CD4-positive, alpha-beta T cell (primary cell): Measurements from ENCODE around the gene KIAA0232. TPM values are rescaled to one million over a fixed set of nuclear protein-coding genes. Genes with fewer than 3 reads are reported as not detected.

ENCODE experiments used
- ATAC-seq: fragments of 200-7000 bp; cut with Tn5 transposase; one replicate; pipeline ENCODE4 v1.10.0; 2022; ENCODE audit warnings: mild to moderate bottlenecking; ENCODE audit not compliant: poor library complexity
- CTCF ChIA-PET: fragments of 350-600 bp; sonication (Branson Sonifier 250); formaldehyde crosslinking; loops from one replicate; lab custom pipeline; 2021; ENCODE audit warnings: antibody characterized with exemption, inconsistent platforms; lab: Charles Lee
- POLR2A ChIA-PET: fragments of 350-600 bp; sonication (Branson Sonifier 250); formaldehyde crosslinking; loops from one replicate; lab custom pipeline; 2021; ENCODE audit warnings: antibody characterized with exemption, inconsistent platforms; lab: Charles Lee
- DNase-seq, 14 experiments: peaks; one replicate each; pipeline ENCODE4 v3.0.0-alpha.2; 2013 to 2020; ENCODE audit warnings: mixed read lengths in 2 of 14
- H3K27ac ChIP-seq, 2 donors: one replicate each; pipeline versions ENCODE4 v1.5.1 to v1.7.0; 2013; ENCODE audit warnings: low read length in 2 of 2, low read depth in 1 of 2, mild to moderate bottlenecking in 1 of 2
- H3K27me3 ChIP-seq, 2 experiments: 1 replicate in 1 of 2; 2 replicates in 1 of 2; pipeline versions ENCODE4 v1.6.1 to v1.7.0; 2013; ENCODE audit warnings: low read length in 2 of 2, control low read depth in 1 of 2, mild to moderate bottlenecking in 1 of 2, moderate library complexity in 1 of 2; ENCODE audit not compliant: insufficient read depth in 2 of 2, control insufficient read depth in 1 of 2
- H3K36me3 ChIP-seq: one replicate; pipeline ENCODE4 v1.6.1; 2013; ENCODE audit warnings: low read length, control low read depth; ENCODE audit not compliant: insufficient read depth
- H3K4me1 ChIP-seq: one replicate; pipeline ENCODE4 v1.6.1; 2013; ENCODE audit warnings: low read length, control low read depth; ENCODE audit not compliant: insufficient read depth
- H3K4me3 ChIP-seq: one replicate; pipeline ENCODE4 v1.5.1; 2013; ENCODE audit warnings: mild to moderate bottlenecking, low read length, moderate library complexity
- H3K9me3 ChIP-seq, 2 experiments: 1 replicate in 1 of 2; 2 replicates in 1 of 2; pipeline versions ENCODE4 v1.6.1 to v1.7.0; 2013; ENCODE audit warnings: low read length in 2 of 2, mild to moderate bottlenecking in 2 of 2, control low read depth in 1 of 2, moderate library complexity in 1 of 2; ENCODE audit not compliant: control insufficient read depth in 1 of 2, insufficient read depth in 1 of 2
- H3K27ac Mint-ChIP-seq: one replicate; pipeline ENCODE4 v1.8.0; 2020; ENCODE audit warnings: mixed read lengths
- H3K27me3 Mint-ChIP-seq: one replicate; pipeline ENCODE4 v1.8.0; 2021; ENCODE audit warnings: mixed read lengths
- H3K36me3 Mint-ChIP-seq: one replicate; pipeline ENCODE4 v1.8.0; 2021; ENCODE audit warnings: low read depth, mixed read lengths
- H3K4me1 Mint-ChIP-seq: one replicate; pipeline ENCODE4 v1.8.0; 2021; ENCODE audit warnings: low read depth, mixed read lengths
- H3K4me3 Mint-ChIP-seq: one replicate; pipeline ENCODE4 v1.8.0; 2020; ENCODE audit warnings: mild to moderate bottlenecking, mixed read lengths
- H3K9me3 Mint-ChIP-seq: one replicate; pipeline ENCODE4 v1.8.0; 2020; ENCODE audit warnings: mixed read lengths
- CTCF ChIP-seq: fragments of 200-600 bp; IDR thresholded peaks from one replicate; pipeline ENCODE4 v1.8.0; 2022; ENCODE audit warnings: antibody characterized with exemption, mild to moderate bottlenecking
- intact Hi-C, 2 experiments: fragments of 100-400 bp; cut with DNase I in 1 of 2; cut with micrococcal nuclease in 1 of 2; formaldehyde crosslinking; loops; one replicate each; pipeline versions ENCODE4 v1.15.1 to v1.9.0; 2023 to 2025; cut with DNase I, micrococcal nuclease
- total RNA-seq, 174 experiments: library from RNA in 2 of 174; stranded (reverse) in 2 of 174; gene quantifications; one replicate each; pipeline ENCODE4 v1.2.3 and lab custom pipeline; 2021 to 2026

KIAA0232 gene
- total RNA-seq, 2 experiments from 2014 or later: 15.3 to 17.8 TPM

- Mint-ChIP-seq H3K4me1 (peaks cover 11% of the 10 kb centered on the region), H3K36me3 (peaks cover 77% of the 10 kb centered on the region), H3K27me3 (no peaks in the 10 kb centered on the region), H3K27ac (no peak overlapping the region), H3K9me3 (no peaks in the 10 kb centered on the region), H3K4me3 (no peak overlapping the region)
- Histone ChIP-seq H3K27ac (no peak overlapping the region), H3K9me3 (no peaks in the 10 kb centered on the region), H3K27me3 (no peaks in the 10 kb centered on the region), H3K4me1 (peaks cover 5% of the 10 kb centered on the region), H3K36me3 (peaks cover 42% of the 10 kb centered on the region), H3K4me3 (no peak overlapping the region)
- ATAC-seq: no peak
- POLR2A ChIA-PET: no interaction called here
- intact Hi-C loops: loop anchor here in 1 of 2 experiments (10.0 kb wide), 1 partner anchor 75 kb away; the partner anchor contains the start of gene KIAA0232
- CTCF ChIA-PET: interaction anchor here (2.2 kb wide), 1 partner anchor 15 kb away, joined by 11 read pairs; no protein-coding TSS in a partner anchor
- TF ChIP-seq CTCF: no peak
- DNase-seq: no peak
Observed at GRCh38 chr4:6859543-6859942, 77.0 kb downstream of the KIAA0232 start.

GRCh38 chr4:6868386-6868785 is 85.9 kb downstream of the KIAA0232 start:
- Mint-ChIP-seq H3K27ac (no peak overlapping the region), H3K4me1 (no peaks in the 10 kb centered on the region), H3K4me3 (no peak overlapping the region), H3K27me3 (no peaks in the 10 kb centered on the region), H3K36me3 (peaks cover 63% of the 10 kb centered on the region), H3K9me3 (no peaks in the 10 kb centered on the region)
- no peak for TF ChIP-seq CTCF
- intact Hi-C loops: no loop called here
- H3K4me1 ChIP-seq: no peaks in the 10 kb centered on the region
- ATAC-seq (no peak), DNase-seq (no peak)
- no peaks in the 10 kb centered on the region for H3K27me3 ChIP-seq
- no peak overlapping the region for H3K27ac ChIP-seq
- H3K4me3 ChIP-seq: no peak overlapping the region
- ChIA-PET POLR2A (no interaction called here), CTCF (no interaction called here)
- peaks cover 32% of the 10 kb centered on the region for H3K36me3 ChIP-seq
- no peaks in the 10 kb centered on the region for H3K9me3 ChIP-seq

- no peaks in the 10 kb centered on the region for H3K27me3 Mint-ChIP-seq
- intact Hi-C loops: loop anchor here (5.0 kb wide), 3 partner anchors 88 to 618 kb away; partner anchors contain the start of gene KIAA0232 (in 1 of the 2)
- H3K36me3 Mint-ChIP-seq: peaks cover 66% of the 10 kb centered on the region
- H3K27me3 ChIP-seq: no peaks in the 10 kb centered on the region
- no peak overlapping the region for H3K27ac ChIP-seq
- no peaks in the 10 kb centered on the region for H3K9me3 Mint-ChIP-seq
- ChIA-PET POLR2A (no interaction called here), CTCF (no interaction called here)
- no peak overlapping the region for H3K27ac Mint-ChIP-seq
- H3K4me1 Mint-ChIP-seq: no peaks in the 10 kb centered on the region
- peaks cover 36% of the 10 kb centered on the region for H3K36me3 ChIP-seq
- H3K4me3 ChIP-seq: no peak overlapping the region
- TF ChIP-seq CTCF: no peak
- H3K9me3 ChIP-seq: no peaks in the 10 kb centered on the region
- H3K4me3 Mint-ChIP-seq: no peak overlapping the region
- H3K4me1 ChIP-seq: peaks cover 6% of the 10 kb centered on the region
- ATAC-seq (no peak), DNase-seq (no peak)
Observed at GRCh38 chr4:6869944-6870343, 87.4 kb downstream of the KIAA0232 start.
